Measurements from ENCODE around the gene DIS3.
"Not testable (repeated sequence)": the region's sequence is repeated elsewhere in the genome, so short reads cannot be mapped to it uniquely, and the experiment has no call there.

DIS3 gene, protein sequence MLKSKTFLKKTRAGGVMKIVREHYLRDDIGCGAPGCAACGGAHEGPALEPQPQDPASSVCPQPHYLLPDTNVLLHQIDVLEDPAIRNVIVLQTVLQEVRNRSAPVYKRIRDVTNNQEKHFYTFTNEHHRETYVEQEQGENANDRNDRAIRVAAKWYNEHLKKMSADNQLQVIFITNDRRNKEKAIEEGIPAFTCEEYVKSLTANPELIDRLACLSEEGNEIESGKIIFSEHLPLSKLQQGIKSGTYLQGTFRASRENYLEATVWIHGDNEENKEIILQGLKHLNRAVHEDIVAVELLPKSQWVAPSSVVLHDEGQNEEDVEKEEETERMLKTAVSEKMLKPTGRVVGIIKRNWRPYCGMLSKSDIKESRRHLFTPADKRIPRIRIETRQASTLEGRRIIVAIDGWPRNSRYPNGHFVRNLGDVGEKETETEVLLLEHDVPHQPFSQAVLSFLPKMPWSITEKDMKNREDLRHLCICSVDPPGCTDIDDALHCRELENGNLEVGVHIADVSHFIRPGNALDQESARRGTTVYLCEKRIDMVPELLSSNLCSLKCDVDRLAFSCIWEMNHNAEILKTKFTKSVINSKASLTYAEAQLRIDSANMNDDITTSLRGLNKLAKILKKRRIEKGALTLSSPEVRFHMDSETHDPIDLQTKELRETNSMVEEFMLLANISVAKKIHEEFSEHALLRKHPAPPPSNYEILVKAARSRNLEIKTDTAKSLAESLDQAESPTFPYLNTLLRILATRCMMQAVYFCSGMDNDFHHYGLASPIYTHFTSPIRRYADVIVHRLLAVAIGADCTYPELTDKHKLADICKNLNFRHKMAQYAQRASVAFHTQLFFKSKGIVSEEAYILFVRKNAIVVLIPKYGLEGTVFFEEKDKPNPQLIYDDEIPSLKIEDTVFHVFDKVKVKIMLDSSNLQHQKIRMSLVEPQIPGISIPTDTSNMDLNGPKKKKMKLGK

GRCh38 chr13:72781451-72782439 is at the start of gene DIS3, which contains the start of gene PIBF1:
DIS3 (minus strand) TSS chr13:72781900; CDS start chr13:72781832, 68 bp downstream.
PIBF1 (plus strand) TSS chr13:72782133; CDS start chr13:72783470, 1,337 bp downstream.
- peak; percentile 91 for DNase-seq

DNA sequence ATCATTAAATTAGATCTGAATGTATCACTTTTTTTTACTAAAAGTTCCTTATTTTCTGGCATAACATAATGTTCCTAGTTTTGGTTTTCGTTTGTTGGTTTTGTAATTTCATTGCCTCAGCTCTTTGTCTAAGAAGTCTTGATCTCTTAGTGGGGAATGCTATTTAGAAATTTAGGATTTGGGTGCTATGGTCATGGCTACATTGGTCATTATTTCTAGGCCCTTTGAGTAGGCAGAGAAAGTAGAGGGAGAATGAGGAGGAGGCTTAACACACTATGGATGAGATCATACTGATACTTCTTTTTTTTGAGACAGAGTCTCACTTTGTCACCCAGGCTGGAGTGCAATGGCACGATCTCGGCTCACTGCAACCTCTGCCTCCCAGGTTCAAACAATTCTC is 42.0 kb upstream of the DIS3 start:
- no peak for DNase-seq

DNA sequence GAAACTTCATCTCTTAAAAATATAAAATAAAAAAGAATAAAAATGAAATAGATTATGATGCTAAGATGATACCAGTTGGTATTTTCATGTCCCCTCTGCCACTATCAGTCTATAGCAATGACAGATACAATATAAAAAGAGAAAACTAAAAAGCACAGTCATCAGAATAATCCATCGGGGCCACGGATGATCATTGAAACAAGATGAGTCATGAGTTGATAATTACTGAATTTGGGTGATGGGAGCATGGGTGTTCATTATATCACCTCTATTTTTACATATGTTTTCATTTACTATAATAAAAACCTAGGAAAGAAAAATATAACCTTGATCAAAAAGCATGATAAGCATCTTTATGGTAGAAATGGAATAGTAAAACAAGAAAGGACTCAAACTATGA is 41.4 kb upstream of the DIS3 start:
- no peak for DNase-seq

DNA sequence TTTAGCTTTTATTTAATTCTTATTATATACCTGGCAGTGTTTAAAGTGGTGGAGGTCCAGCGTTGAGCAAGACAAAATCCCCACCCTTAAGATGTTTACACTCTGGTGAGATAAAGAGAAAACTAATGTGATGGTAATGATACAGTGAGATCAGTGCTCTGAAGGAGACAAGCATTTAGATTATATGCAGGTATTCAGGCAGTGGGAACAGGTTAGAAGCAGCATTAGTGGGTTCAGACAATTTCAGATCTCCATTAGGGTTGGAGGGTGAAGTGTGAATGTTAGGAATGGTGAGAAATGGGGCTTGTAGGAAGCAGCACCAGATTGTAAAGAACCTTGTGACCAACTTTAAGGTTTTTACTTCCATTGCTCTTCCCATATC is 39.2 kb upstream of the DIS3 start:
- DNase-seq = no peak

DNA sequence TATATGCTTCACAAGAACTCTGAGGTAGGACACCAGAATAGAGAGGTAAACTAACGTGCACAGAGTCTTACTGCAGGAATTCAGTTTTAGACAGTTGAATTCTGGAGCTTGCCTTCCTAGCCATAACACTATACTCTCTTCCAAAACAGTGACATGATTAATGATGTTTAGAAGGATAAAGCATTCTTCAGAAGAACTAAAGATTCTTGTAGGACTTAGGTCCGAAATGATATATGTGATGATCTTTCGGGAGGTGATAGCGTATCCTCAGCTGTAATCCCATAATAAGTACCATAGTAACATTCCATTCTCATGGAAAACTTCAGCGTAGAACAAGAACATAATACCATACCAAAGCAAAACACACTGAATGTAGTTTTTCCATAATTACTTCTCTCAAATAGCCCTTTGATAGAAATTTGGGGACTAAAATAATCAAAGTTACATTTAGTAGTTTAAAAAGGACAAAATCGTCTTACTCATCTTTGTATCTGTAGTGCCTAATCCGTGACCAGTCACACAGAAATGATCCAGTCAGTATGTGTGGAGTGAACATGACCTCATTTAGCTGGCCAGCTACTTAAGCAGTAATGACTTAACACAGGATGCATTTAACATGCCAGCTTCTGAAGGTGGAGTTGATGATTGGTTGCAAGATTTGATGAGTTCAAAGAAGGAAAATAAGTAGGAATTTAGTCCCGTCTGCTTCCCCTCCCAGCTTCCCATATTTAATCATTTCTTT is 38.6 kb upstream of the DIS3 start:
- DNase-seq = no peak

DNA sequence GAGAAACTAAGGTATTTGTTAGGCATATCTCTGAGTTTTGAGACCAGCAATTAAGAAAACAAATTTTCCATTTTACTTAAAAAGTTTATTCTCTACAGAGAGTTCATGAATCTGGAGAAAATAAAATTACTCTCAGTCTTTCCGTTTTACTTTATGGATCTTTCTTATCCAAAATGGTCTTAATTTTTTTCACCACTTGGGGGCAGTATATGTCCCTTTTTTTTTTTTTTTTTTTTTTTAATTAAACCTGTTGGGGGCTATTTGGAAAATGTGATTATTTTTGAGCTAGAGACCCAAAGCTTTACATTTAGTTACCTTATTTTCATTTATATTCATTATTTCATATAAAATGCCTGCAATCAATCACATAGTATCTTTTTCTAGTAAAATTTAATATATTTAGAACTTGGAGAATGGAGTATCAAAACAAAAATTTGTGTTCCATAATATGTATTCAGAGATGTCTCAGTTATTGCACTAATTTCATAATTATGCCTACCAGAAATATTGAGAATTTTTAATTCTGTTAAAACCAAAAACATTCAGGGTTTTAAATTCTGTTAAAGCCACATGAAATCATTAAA is 27.3 kb upstream of the DIS3 start:
- no peak for DNase-seq

DNA sequence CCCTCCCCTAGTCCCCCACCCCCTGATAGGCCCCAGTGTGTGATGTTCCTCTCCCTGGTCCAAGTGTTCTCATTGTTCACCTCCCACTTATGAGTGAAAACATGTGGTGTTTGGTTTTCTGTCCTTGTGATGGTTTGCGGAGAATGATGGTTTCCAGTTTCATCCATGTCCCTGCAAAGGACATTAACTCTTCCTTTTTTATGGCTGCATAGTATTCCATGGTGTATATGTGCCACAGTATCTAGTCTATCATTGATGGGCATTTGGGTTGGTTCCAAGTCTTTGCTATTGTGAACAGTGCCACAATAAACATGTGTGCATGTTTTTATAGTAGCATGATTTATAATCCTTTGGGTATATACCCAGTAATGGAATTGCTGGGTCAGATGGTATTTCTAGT is 24.8 kb upstream of the DIS3 start:
- not testable (repeated sequence) for DNase-seq

DNA sequence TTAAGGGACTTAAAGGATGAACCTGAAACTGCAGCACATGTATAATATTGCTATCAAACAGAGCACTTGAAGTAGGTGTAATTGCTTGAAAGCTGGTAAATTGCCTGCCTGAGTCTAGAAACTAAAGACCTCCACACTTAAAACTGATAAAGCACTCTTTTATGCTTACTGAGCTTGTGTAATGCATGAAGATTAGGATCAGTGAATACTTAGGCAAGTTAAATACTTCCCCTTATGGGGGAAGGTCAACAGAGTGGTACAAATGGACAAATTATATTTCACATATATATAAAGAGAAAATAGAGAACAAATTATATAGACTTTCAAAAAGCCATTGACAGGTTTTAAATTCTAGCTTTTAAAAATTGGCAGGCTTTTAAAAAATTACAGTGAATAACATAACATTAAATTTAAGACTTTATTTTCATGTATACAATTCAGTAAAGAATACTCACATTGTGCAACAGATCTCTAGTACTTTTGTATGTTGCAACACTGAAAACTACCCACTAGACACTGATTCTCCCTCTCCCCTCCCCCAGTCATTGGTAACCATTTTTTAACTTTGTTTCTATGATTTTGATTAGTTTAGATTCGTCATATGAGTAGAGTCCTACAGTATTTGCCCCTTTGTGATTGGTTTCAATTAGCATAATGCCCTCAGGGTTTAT is 24.1 kb upstream of the DIS3 start:
- DNase-seq = no peak

- DNase-seq = no peak
Observed at GRCh38 chr13:72804301-72804700, 22.6 kb upstream of the DIS3 start.

GRCh38 chr13:72798817-72799216 is 17.1 kb upstream of the DIS3 start:
- DNase-seq = no peak

DNA sequence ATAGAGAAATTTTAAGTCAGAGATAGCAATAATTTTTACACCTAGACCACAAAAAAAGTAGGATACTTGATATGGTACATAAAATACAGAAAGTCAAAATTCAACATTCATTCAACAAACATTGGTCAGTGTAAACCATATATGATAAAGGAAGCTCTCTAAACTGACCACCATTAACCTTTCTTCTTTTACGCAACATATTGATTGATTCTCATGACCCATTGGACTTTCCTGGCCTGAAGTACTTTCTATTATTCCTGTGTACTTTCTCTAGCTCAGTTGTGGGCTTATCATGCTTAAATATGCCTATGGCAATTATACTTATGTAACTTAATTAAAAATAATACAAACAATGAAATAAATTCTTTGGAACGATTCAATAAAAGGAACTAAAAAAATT is 10.9 kb upstream of the DIS3 start:
- no peak for DNase-seq

DNA sequence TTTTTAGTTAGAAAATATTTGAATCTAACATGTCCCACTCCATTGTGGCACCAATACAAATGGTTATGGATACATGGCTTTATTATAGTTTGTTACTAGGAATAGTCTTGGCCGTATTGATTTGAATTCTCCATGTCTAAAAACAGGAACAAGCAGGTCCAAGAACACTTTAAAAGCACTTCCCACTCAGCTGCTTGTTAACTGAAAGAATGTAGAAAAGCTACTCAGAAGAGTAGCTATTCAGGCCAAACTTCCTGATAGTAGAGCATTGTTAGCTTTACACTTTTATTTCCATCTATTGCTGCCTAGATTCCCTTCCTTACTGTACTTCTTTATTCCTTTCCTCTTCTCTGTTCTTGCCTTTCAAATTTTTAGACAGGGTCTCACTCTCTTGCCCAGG is 7.1 kb upstream of the DIS3 start:
- no peak for DNase-seq

DNA sequence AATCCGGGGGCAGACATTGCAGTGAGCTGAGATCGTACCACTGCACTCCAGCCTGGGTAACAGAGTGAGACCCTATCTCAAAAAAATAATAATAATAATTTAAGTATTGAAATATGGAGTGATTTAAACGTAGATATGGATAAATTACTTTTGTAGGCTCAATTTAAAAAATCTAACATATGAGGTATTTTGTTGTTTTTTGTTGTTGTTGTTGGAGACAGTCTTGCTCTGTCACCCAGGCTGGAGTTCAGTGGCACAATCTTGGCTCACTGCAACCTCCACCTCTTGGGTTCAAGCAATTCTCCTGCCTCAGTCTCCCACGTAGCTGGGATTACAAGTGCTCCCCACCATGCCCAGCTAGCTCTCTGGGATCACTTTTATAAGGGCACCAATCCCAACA is 3.0 kb upstream of the DIS3 start:
- not testable (repeated sequence) for DNase-seq

- no peak for DNase-seq
Observed at GRCh38 chr13:72782717-72783116, 1.0 kb upstream of the DIS3 start.

DNA sequence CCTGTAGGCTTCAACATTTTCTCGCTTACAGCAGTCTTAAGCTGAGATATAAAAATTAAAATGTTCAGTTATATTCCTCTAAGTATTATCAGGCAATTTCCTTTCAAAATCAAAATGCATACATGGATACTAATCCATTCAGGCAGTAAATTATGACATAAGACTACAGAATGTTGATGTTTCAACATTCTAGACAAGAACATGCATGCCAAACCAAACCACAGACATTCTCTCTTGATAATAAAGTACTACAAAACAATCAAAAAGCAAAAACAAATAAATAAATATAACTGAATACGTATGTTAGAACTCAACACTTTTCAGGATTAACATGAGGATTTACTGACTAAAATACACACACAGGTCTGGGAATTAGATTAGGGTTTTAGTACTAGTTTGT is 7.7 kb downstream of the DIS3 start:
- DNase-seq = no peak

DNA sequence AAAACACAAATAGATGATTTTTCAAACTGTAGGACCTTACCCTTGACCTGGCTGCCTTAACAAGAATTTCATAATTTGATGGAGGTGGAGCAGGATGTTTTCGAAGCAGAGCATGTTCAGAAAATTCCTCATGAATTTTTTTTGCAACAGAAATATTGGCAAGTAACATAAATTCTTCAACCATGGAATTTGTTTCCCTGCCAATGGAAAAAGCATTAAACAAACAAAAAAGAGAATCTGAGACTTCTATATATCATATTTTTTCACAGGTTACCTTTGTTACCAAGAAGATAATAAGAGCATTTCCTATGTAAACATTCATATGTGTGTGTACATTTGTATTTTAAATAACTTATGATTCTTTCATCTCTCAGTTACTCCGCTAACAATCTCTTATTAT is 18.3 kb downstream of the DIS3 start:
- DNase-seq = no peak

DNA sequence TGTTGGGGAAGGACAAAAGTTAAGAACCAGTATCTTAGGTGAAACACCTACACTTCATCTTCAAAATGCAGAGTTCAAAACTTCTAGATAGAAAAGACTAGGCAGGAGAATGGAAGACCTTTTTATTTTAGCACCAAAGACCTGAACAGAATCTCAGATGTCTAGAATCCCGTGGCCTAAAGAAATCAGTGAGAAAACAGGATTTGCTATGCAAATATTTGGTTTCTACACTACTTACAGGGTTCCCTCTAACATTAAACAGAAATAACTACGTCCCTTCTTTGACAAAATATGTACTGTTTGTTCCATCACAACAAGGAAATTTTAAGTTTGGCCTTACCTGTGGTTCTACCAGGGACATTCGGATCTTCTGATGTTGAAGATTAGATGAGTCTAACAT is 21.5 kb downstream of the DIS3 start:
- DNase-seq = no peak

- DNase-seq = no peak
Observed at GRCh38 chr13:72757792-72758535, 23.7 kb downstream of the DIS3 start.

DNA sequence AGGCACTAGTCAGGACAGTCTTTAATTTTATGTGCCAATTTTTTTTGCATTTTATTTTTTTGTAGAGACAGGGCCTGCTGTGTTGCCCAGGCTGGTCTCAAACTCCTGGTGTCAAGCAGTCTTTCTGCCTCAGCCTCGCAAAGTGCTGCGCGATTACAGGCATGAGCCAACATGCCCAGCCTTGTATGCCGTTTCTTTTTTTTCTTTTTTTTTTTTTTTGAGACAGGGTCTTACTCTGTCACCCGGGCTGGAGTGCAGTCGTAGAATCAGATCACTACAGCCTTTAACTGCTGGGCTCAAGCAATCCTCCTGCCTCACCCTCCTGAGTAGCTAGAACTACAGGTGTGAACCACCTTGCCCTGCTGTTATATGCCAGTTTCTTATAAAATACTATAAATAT is 27.6 kb downstream of the DIS3 start:
- DNase-seq = no peak

GRCh38 chr13:72751220-72751619 is 30.5 kb downstream of the DIS3 start:
- no peak for DNase-seq
